Stimulated activated CD8-positive, alpha-beta memory T cell treated with anti-CD3 and anti-CD28 coated beads, Interleukin-7, amount 100 ng/mL, for 1 hour (primary cell): Measurements from ENCODE around the gene GPR6.

ENCODE experiments used
- DNase-seq, 2 donors: peaks; one replicate each; pipeline ENCODE4 v3.0.0-alpha.2; 2020; ENCODE audit warnings: low read depth in 2 of 2

Gene GPR6

DNA sequence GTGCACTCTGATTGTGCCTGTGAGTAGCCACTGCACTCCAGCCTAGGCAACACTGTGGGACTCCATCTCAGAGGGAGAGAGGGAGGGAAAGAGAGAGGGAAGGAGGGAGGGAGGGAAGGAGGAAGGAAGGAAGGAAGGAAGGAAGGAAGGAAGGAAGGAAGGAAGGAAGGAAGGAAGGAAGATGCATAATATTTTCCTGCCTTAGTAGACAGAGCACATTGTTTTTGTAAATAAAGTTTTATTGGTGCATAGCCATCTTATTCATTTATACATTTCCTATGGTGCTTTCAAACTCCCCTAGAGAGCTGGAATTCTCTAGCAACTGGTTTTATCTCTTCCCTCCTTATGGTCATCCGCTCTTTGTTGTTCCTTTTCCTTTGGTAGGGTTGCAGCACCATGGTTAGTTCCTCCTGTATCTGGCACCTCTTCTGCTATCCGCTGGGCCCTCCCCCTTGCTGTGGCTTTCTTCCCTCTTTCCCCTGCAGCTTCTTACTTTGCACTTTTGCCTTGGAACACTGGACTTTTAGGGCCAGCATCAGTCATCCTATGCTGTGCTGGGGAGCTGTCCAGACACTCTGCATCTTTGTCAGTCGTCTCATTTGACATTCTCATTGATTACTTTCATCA is 20.2 kb downstream of the GPR6 start:
- DNase-seq: no peak

DNA sequence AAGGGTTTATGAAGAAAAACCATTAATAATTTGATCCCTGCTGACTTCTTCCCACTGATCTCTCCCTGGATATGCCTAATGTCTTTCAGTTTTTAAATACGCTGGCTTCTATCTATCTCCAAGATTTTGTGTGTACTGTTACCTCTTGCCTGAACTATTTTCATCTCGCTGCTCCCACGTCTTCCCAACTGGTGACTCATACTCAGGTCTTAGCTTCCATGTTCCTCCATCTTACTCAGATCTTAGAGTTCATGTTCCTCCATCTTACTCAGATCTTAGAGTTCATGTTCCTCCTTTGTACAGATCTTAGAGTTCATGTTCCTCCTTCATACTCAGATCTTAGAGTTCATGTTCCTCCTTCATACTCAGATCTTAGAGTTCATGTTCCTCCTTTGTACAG is 21.6 kb downstream of the GPR6 start:
- DNase-seq: no peak

DNA sequence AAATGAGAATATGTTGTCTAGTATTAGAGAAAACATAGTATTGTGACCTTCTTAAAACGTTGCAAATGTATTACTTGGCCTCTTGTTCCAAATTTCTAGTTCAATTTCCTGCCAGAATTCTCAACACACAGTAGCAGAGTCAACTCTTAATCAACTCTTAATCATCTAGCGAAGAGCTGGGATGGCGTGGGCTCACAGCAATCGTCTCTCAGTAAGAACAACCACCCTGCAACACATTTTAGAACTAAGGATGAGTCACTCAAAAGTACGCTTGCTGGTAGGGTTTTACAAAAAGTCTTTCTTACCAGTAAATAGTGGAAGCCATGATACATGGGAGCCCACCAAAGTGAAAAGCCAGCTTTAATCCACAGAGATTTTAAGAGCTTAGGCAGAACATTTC is 24.6 kb downstream of the GPR6 start:
- DNase-seq: no peak

DNA sequence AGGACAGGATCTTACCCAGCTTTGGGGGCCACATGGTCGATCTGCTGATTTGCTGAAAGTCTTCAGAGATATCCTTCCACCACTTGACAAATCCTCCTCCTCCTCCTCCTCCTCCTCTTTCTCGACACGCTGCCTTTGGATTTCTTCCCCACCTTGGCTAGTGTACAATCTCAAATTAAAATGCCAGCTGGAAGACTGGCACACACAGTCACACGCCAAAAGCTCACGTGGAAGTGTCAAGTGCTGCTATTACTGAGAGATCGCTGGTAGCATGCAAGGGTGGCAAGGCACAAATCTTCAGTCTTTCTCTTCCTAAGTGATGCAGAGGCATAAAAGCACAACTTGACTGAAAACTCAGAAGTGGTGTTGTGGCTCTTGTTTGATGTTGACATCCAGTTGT is 35.3 kb downstream of the GPR6 start:
- DNase-seq: no peak

DNA sequence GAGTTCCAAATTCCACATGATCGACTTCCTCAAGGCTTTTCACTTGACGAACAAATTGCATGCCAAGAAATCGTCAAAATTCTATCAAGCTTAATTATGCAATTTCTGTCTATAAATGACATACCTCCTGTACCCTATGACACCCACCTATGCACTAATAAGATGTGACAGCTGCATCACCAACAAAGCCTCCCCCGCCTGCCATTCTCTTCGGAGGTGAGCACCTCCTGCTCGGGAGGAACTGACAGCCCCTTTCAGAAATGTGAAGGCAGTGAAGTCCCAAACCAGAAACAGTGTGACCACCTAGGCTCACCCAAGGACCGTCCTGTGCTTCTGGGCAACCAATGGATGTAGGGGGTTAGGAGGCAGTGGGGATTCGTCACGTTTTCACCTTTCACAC is 37.1 kb downstream of the GPR6 start:
- no peak for DNase-seq

DNA sequence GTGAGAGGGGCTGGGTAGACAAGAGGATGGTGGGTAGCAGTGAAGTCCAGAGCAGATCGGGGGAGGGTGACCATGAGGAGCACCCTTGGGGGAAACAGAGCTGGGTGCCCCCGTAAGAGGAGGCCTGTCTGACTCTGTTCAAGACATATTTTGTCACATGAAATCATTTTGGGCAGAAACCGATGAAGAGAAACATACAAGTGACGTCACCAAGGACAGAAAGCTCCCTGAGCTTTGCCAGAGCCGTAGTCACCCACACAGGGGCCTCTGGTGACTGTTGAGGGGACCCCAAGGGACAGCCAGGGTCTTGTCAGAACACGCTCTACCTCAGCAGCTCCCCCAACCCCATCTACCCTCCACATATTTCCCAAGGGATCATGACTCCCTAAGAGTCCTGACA is 39.2 kb downstream of the GPR6 start:
- no peak for DNase-seq

DNA sequence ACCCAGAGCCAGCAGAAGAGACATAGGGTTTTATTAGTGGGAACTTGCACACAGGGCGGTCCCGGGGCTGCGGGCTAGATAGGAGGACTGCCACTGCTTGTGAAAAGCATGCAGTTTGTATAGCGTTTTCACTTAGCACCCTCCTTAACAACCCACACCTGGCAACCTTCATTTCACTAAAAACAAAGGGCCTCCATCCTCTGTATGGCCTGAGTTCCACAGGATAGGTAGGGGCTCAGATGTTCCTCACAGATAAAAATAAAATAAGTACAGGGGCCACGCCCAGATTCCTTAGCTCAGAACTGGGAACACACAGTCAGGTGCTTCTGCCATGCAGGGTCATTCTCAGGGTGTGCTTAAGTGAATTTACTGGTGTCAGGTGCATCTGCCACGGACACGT is 39.8 kb downstream of the GPR6 start:
- no peak for DNase-seq

DNA sequence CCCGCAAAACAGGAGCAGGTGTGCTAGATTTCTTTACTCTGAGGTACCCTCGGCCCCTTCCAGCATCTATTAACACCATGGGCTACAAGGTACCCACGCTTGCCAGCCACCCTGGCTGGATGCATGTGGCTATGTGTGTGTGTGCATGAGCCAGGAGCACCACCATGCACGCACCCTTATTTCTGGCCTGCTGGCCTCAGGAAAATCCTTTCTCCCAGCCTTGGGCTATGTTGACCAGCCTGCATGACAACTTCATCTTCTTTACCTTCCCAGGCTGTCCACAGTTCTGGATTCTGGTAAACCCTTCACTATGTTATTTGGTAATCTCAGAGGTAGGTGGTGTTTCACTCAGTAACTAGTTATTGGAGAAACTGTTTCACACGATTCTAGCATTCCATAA is 40.4 kb downstream of the GPR6 start:
- no peak for DNase-seq

DNA sequence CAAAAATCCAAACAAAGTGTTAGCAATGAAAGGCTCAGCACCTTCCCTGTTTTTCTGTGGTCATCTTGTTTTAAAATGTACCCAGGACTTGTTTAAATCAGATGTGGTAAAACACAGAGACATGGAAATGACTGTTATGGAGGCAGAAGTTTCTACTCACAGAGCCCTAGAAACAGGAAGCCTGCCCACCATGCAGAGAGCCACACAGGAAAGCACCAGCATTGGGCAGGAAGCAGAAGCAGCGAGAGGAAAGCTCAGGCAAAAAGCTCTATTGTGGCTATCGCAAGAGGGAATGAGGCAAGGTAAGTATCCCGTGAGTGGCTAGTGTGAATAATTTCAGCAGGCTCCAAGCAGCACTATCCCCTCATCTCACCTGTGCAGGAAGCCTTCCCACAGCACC is 42.8 kb downstream of the GPR6 start:
- DNase-seq: no peak

DNA sequence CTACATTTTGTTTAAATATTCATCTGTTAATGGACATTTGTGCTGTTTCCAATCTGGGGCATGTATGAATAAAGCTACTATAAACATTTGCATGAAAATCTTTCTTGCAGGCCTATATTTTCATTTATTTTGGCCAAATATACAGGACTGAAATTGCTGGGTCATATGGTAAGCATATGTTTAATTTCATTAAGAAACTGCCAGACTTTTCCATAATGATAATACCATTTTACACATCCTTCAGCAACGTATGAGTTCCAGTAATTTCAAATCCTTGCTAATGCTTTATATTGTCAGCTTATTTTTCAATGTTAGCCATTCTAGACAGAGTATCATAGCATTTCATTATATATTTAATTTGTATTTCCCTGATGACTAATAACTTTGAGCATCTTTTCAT is 51.0 kb downstream of the GPR6 start:
- no peak for DNase-seq
